Gastrocnemius medialis (tissue), 4 donors: ENCODE data around the gene YPEL2. TPM values are rescaled to one million over a fixed set of nuclear protein-coding genes. Genes with fewer than 3 reads are reported as not detected.
"Not testable (repeated sequence)": the region's sequence is repeated elsewhere in the genome, so short reads cannot be mapped to it uniquely, and the experiment has no call there.

ENCODE experiments used
- ATAC-seq, 2 donors: fragments of 150-250 bp; one replicate each; pipeline ENCODE4 v1.9.1; 2016
- DNase-seq, 2 donors: peaks; one replicate each; pipeline ENCODE4 v3.0.0-alpha.2; 2019
- H3K27ac ChIP-seq, 4 donors: fragments of 200-600 bp; sonication (generic); 1 replicate in 1 of 4; 2 replicates in 3 of 4; pipeline ENCODE4 v1.5.1; 2016 to 2018; ENCODE audit warnings: mild to moderate bottlenecking in 2 of 4, moderate library complexity in 1 of 4
- H3K27me3 ChIP-seq, 3 donors: fragments of 200-600 bp; sonication (generic) in 2 of 3; 1 replicate in 1 of 3; 2 replicates in 2 of 3; pipeline versions ENCODE4 v1.5.1 to v1.6.0; 2016 to 2019; ENCODE audit warnings: mild to moderate bottlenecking in 1 of 3, moderate library complexity in 1 of 3
- H3K36me3 ChIP-seq, 2 donors: fragments of 200-600 bp; sonication (generic) in 1 of 2; one replicate each; pipeline ENCODE4 v1.5.1; 2017 to 2018
- H3K4me1 ChIP-seq, 2 donors: fragments of 200-600 bp; sonication (generic) in 1 of 2; one replicate each; pipeline ENCODE4 v1.5.1; 2016 to 2017; ENCODE audit warnings: mild to moderate bottlenecking in 2 of 2
- H3K4me3 ChIP-seq, 4 donors: fragments of 200-600 bp; sonication (generic) in 3 of 4; 1 replicate in 1 of 4; 2 replicates in 3 of 4; pipeline ENCODE4 v1.5.1; 2016 to 2019; ENCODE audit warnings: mild to moderate bottlenecking in 2 of 4
- H3K9me3 ChIP-seq, 3 donors: fragments of 200-600 bp; sonication (generic) in 2 of 3; 1 replicate in 1 of 3; 2 replicates in 2 of 3; pipeline ENCODE4 v1.5.1; 2016 to 2019
- CTCF ChIP-seq, 5 experiments: fragments of 450-650 bp in 3 of 5; fragments of 200-600 bp in 2 of 5; sonication (generic) in 2 of 5; IDR thresholded peaks in 4 of 5; conservative IDR thresholded peaks in 1 of 5; 1 replicate in 4 of 5; 2 replicates in 1 of 5; pipeline ENCODE4 v1.5.1; 2016 to 2019; ENCODE audit warnings: antibody characterized with exemption in 5 of 5, mild to moderate bottlenecking in 3 of 5, moderate library complexity in 3 of 5
- POLR2A ChIP-seq, 2 donors: fragments of 450-650 bp; IDR thresholded peaks; one replicate each; pipeline ENCODE4 v1.6.1; 2017; ENCODE audit warnings: antibody characterized with exemption in 2 of 2, mild to moderate bottlenecking in 2 of 2, moderate library complexity in 2 of 2
- in situ Hi-C, 4 donors: fragments of 200-750 bp; cut with MboI; loops; one replicate each; pipeline versions ENCODE4 v1.15.0 to v1.8.0; 2017; ENCODE audit warnings: low sequenced_read_pairs in 4 of 4
- intact Hi-C: fragments of 100-400 bp; cut with DNase I; formaldehyde crosslinking; loops from one replicate; pipeline ENCODE4 v1.15.1; 2023; ENCODE audit warnings: low total_unique reads
- total RNA-seq, 4 donors: library from RNA; depleted of rRNA; stranded (reverse); fragments of >200 nt; gene quantifications; one replicate each; pipeline versions ENCODE4 v1.1.0 to v1.2.3, GENCODE V29; 2016

The YPEL2 gene
- total RNA-seq, 4 donors from 2014 or later, result 18.9 to 27.4 (median 22.2) TPM

- H3K9me3 ChIP-seq, result no peaks in the 10 kb centered on the region
- H3K4me3 ChIP-seq, result no peak overlapping the region
- DNase-seq, result no peak
- TF ChIP-seq CTCF (IDR thresholded peaks at IDR 0.05 in 4 of 5, conservative IDR thresholded peaks at IDR 0.05 in 1 of 5) (peak; percentile 81 to 89 (median 87)), POLR2A (IDR thresholded peaks at IDR 0.05) (no peak)
- no peaks in the 10 kb centered on the region for H3K27me3 ChIP-seq
- in situ Hi-C loops (loop anchor here in 3 of 4 donors (5.0 to 25.0 kb wide), 3 partner anchors 126 to 251 kb away; partner anchors contain the start of gene DHX40 (in 1 of the 3)), intact Hi-C loops (loop anchor here (1.0 to 5.0 kb wide), 3 partner anchors 18 to 211 kb away; no protein-coding TSS in a partner anchor)
- H3K36me3 ChIP-seq, result no peaks in the 10 kb centered on the region
- H3K27ac ChIP-seq, result no peak overlapping the region
- H3K4me1 ChIP-seq, result peaks cover 6% of the 10 kb centered on the region in 2 donors
- ATAC-seq, result peak; percentile 96 to 99
Measured at GRCh38 chr17:59311051-59311468, 20.4 kb upstream of the YPEL2 start.

DNA sequence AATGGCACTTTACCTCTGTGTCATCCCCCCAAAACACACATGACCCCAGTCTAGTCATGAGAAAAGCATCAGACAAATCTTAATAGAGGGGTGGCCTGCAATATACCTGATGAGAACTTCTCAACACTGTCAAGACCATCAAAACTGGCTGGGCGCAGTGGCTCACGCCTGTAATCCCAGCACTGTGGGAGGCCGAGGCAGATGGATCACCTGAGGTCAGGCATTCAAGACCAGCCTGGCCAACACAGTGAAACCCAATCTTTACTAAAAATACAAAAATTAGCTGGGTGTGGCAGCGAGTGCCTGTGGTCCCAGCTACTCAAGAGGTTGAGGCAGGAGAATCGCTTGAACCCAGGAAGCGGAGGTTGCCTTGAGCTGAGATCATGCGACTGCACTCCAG, 19.9 kb upstream of the YPEL2 start:
- DNase-seq, ATAC-seq, H3K4me3 ChIP-seq, H3K36me3 ChIP-seq, H3K9me3 ChIP-seq, H3K27me3 ChIP-seq, H3K27ac ChIP-seq, H3K4me1 ChIP-seq: not testable (repeated sequence)
- in situ Hi-C loops (loop anchor here in 3 of 4 donors (5.0 to 25.0 kb wide), 3 partner anchors 126 to 251 kb away; partner anchors contain the start of gene DHX40 (in 1 of the 3)), intact Hi-C loops (loop anchor here (1.0 to 5.0 kb wide), 3 partner anchors 18 to 211 kb away; no protein-coding TSS in a partner anchor)

GRCh38 chr17:59315866-59316265, 15.6 kb upstream of the YPEL2 start:
- in situ Hi-C loops, result loop anchor here in 1 of 4 donors (25.0 kb wide), 1 partner anchor 246 kb away; the partner anchor contains the start of gene DHX40

DNA sequence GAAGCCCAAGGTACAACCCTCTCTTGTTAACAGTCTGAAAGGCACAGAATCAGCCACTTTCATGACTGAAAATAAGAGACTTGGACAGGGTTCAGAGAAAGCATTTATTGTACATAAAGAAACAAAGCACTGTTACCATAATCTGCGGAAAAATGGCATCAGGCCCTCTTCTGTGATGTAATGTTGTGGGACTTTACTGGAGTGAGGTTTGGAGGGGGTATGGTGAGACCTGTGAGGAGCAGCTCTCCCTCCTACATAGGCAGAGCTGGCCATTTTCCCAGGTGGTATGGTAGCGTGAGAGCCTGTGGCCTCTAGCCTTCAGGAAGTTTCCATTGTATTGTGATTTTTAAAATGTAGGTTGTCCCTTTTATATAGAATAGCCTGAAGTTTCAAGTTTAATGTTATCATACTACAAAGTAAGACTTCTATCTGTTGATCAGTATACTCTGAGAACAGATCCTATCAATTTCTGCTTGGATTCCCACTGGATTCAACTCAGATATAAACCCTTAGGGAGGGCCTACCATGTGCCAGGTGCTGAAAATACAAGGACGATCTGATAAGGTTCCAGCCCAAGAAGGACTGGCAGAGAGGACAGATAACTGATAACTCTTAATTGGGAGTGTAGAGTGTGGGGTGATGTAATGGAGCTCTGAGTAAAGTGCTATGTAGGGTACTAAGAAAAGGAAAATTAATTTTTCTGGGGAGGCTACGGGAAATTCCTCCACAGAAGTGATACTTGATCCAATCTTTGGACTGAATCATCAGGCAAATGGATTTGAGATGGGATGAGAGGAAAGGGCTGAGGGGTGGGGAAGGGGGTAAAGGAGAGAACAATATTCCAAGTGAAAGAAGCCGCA, 4.1 kb upstream of the YPEL2 start:
- intact Hi-C loops (no loop called here), in situ Hi-C loops (loop anchor here in 1 of 4 donors (5.0 kb wide), 1 partner anchor 115 kb away; no protein-coding TSS in a partner anchor)
- H3K36me3 ChIP-seq, result no peaks in the 10 kb centered on the region
- no peak overlapping the region for H3K4me3 ChIP-seq
- TF ChIP-seq POLR2A (IDR thresholded peaks at IDR 0.05) (no peak), CTCF (IDR thresholded peaks at IDR 0.05 in 4 of 5, conservative IDR thresholded peaks at IDR 0.05 in 1 of 5) (no peak)
- H3K27ac ChIP-seq, result peak overlapping the region in 3 of 4 donors; percentile 26 to 36 (median 29)
- peaks cover 19 to 29% of the 10 kb centered on the region in 2 donors for H3K4me1 ChIP-seq
- no peaks in the 10 kb centered on the region for H3K9me3 ChIP-seq
- no peaks in the 10 kb centered on the region for H3K27me3 ChIP-seq
- DNase-seq, result no peak
- no peak for ATAC-seq

More at GRCh38 chr17:59315866-59316265, 15.6 kb upstream of the YPEL2 start:
- no peak for ATAC-seq
- H3K9me3 ChIP-seq, result no peaks in the 10 kb centered on the region
- no peaks in the 10 kb centered on the region for H3K36me3 ChIP-seq
- no peaks in the 10 kb centered on the region for H3K27me3 ChIP-seq
- TF ChIP-seq CTCF (IDR thresholded peaks at IDR 0.05 in 4 of 5, conservative IDR thresholded peaks at IDR 0.05 in 1 of 5) (no peak), POLR2A (IDR thresholded peaks at IDR 0.05) (no peak)
- no peak for DNase-seq
- H3K27ac ChIP-seq, result no peak overlapping the region
- intact Hi-C loops, result no loop called here
- no peak overlapping the region for H3K4me3 ChIP-seq
- H3K4me1 ChIP-seq, result peaks cover 6% of the 10 kb centered on the region in 2 donors

DNA sequence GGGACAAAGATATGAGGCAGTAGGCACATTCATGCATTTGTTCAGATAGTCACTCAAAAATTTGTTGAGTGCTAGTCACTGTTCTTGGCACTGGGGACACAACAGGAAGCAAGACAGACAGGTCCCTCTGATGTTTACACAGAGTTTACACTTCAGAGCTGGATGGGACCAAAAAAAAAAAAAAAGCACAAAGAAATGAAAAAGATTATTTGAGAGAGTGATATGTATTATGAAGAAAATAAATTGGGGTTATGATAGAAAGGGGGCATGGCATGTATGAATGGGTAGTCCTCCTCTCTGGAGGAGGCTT, 3.5 kb upstream of the YPEL2 start:
- in situ Hi-C loops (loop anchor here in 1 of 4 donors (5.0 kb wide), 1 partner anchor 114 kb away; no protein-coding TSS in a partner anchor), intact Hi-C loops (no loop called here)
- Histone ChIP-seq H3K27ac (peak overlapping the region in 3 of 4 donors; percentile 26 to 97 (median 29)), H3K36me3 (no peaks in the 10 kb centered on the region), H3K4me1 (peaks cover 21 to 30% of the 10 kb centered on the region in 2 donors), H3K4me3 (no peak overlapping the region), H3K9me3 (no peaks in the 10 kb centered on the region), H3K27me3 (no peaks in the 10 kb centered on the region)
- no peak for DNase-seq
- ATAC-seq, result no peak
- TF ChIP-seq POLR2A (IDR thresholded peaks at IDR 0.05) (no peak), CTCF (IDR thresholded peaks at IDR 0.05 in 4 of 5, conservative IDR thresholded peaks at IDR 0.05 in 1 of 5) (no peak)
